ENCODE data around the gene SPECC1. TPM values are rescaled to one million over a fixed set of nuclear protein-coding genes. Genes with fewer than 3 reads are reported as not detected.
A peak's percentile ranks its signal among the peaks of the same experiment; 100 is the strongest.
"Not testable (repeated sequence)": the region's sequence is repeated elsewhere in the genome, so short reads cannot be mapped to it uniquely, and the experiment has no call there.

The SPECC1 gene
- total RNA-seq, 1 experiment from 2014 or later, result 46.4 TPM

DNA sequence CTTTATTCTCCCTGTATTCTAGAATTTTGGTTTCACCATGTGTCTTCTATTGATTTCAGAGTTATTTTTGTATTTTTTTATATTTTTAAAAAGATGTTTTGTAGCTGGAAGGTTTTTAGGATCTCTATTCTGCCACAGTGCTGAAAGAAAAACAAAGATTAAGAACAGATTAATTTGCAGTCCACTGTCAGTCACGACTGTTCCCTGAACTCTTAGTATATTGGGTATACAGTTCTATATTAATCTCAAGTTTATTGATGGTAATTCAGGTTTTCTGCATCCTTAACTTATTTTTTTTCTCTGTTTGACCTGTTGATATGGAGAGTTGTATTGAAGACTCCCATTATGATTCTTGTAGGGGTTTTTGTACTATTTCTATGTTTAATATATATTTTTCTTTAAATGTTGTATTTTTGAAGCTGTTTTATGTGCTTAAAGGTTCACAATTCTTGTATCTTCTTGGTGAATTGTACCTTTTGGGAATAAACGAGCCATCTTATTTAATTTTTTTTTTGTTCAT is 2.9 kb downstream of the SPECC1 start:
- peaks cover 40% of the 10 kb centered on the region for H3K79me2 ChIP-seq (ENCODE audit: low read length)
- no TSS peak for BruUV-seq (replicated peaks)
- H3K36me3 ChIP-seq (ENCODE audit: low read depth, low read length), result no peaks in the 10 kb centered on the region
- peaks cover 20% of the 10 kb centered on the region for H3K4me1 ChIP-seq (ENCODE audit: insufficient read depth, low read length)
- no peak overlapping the region for H2AFZ ChIP-seq (ENCODE audit: low read length)
- TF ChIP-seq EZH2phosphoT487 (IDR thresholded peaks at IDR 0.05; ENCODE audit: borderline replicate concordance, low read length) (no peak), EZH2 (IDR thresholded peaks at IDR 0.05; ENCODE audit: low read length, unreplicated experiment) (no peak)
- TF ChIP-seq, protein P1, sequence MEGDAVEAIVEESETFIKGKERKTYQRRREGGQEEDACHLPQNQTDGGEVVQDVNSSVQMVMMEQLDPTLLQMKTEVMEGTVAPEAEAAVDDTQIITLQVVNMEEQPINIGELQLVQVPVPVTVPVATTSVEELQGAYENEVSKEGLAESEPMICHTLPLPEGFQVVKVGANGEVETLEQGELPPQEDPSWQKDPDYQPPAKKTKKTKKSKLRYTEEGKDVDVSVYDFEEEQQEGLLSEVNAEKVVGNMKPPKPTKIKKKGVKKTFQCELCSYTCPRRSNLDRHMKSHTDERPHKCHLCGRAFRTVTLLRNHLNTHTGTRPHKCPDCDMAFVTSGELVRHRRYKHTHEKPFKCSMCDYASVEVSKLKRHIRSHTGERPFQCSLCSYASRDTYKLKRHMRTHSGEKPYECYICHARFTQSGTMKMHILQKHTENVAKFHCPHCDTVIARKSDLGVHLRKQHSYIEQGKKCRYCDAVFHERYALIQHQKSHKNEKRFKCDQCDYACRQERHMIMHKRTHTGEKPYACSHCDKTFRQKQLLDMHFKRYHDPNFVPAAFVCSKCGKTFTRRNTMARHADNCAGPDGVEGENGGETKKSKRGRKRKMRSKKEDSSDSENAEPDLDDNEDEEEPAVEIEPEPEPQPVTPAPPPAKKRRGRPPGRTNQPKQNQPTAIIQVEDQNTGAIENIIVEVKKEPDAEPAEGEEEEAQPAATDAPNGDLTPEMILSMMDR (conservative IDR thresholded peaks at IDR 0.05; ENCODE audit: low read depth, low read length), result no peak
- H3F3A ChIP-seq (ENCODE audit: low read length, unreplicated experiment), result no peaks in the 10 kb centered on the region
- no peak for ATAC-seq
- no peak overlapping the region for H3K27ac ChIP-seq (ENCODE audit: low read length)
- H3K9me3 ChIP-seq (ENCODE audit: low read length), result no peaks in the 10 kb centered on the region
- H3K4me2 ChIP-seq (ENCODE audit: low read length), result peak overlapping the region; percentile 94
- ChIA-PET POLR2A (ENCODE audit: unreplicated experiment) (no interaction called here), CTCF (no interaction called here)
- no peak for DNase-seq
- H3K9ac ChIP-seq (ENCODE audit: low read length), result peak overlapping the region; percentile 39; the same call in 1 of the 2 replicates
- H3K27me3 ChIP-seq (ENCODE audit: low read length), result no peaks in the 10 kb centered on the region
- intact Hi-C loops (cut with micrococcal nuclease), result loop anchor here (5.0 kb wide), 1 partner anchor 105 kb away; no protein-coding TSS in a partner anchor
- H3K4me3 ChIP-seq (ENCODE audit: low read length), result peak overlapping the region; percentile 81; the same call in 1 of the 2 replicates
- H3K9me2 ChIP-seq (replicated peaks; ENCODE audit: low read length), result no peaks in the 10 kb centered on the region
- H4K20me1 ChIP-seq (ENCODE audit: low read length), result no peaks in the 10 kb centered on the region

DNA sequence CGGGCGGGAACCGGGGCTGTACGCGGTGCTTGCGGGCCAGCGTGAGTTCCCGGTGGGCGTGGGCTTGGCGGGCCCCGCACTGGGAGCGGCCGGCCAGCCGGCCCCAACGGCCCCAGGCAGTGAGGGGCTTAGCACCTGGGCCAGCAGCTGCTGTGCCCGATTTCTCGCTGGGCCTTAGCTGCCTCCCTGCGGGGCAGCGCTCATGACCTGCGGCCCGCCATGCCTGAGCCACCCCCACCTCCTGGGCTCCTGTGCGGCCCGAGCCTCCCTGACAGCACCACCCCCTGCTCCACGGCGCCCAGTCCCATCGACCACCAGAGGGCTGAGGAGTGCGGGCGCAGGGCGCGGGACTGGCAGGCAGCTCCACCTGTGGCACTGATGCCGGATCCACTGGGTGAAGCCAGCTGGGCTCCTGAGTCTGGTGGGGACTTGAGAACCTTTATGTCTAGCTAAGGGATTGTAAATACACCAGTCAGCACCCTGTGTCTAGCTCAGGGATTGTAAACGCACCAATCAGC is 7.4 kb downstream of the SPECC1 start:
- H3K9ac ChIP-seq (ENCODE audit: low read length); H3K9me3 ChIP-seq (ENCODE audit: low read length); H4K20me1 ChIP-seq (ENCODE audit: low read length); H3K27me3 ChIP-seq (ENCODE audit: low read length); H2AFZ ChIP-seq (ENCODE audit: low read length); H3K27ac ChIP-seq (ENCODE audit: low read length); POLR2A ChIA-PET (ENCODE audit: unreplicated experiment); H3K4me3 ChIP-seq (ENCODE audit: low read length); BruUV-seq (replicated peaks); ATAC-seq; H3F3A ChIP-seq (ENCODE audit: low read length, unreplicated experiment); intact Hi-C loops (cut with micrococcal nuclease); DNase-seq; H3K36me3 ChIP-seq (ENCODE audit: low read depth, low read length); CTCF ChIA-PET; H3K4me1 ChIP-seq (ENCODE audit: insufficient read depth, low read length); H3K9me2 ChIP-seq (replicated peaks; ENCODE audit: low read length); H3K4me2 ChIP-seq (ENCODE audit: low read length): not testable (repeated sequence)
- H3K79me2 ChIP-seq (ENCODE audit: low read length), result peaks cover 28% of the 10 kb centered on the region

DNA sequence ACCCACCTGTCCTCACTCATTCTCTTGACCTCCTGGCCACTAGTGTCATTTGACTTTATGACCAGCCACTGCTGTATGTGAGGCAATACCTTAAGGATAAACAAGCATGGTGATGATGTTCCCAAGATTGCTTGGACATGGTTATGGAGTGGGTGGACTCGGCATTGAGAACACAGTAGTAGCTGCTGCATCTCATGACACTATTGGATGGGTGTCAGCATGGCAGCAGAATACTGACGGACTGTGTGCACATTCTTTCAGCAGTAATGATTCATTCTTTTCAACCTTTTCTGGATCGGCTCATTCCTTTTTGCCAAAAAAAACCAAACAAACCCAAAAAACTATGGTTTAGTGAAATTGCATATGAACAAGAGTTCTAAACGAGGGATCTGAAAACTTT is 13.5 kb downstream of the SPECC1 start:
- intact Hi-C loops (cut with micrococcal nuclease), result no loop called here
- ChIA-PET POLR2A (ENCODE audit: unreplicated experiment) (no interaction called here), CTCF (no interaction called here)

More for the DNA sequence above, 13.5 kb downstream of the SPECC1 start:
- no peaks in the 10 kb centered on the region for H3K9me2 ChIP-seq (replicated peaks; ENCODE audit: low read length)
- DNase-seq (no peak), ATAC-seq (no peak)
- H3K27ac ChIP-seq (ENCODE audit: low read length), result no peak overlapping the region
- no peak overlapping the region for H3K4me2 ChIP-seq (ENCODE audit: low read length)
- no peaks in the 10 kb centered on the region; the same call in 1 of the 2 replicates for H4K20me1 ChIP-seq (ENCODE audit: low read length)
- H3K4me3 ChIP-seq (ENCODE audit: low read length), result no peak overlapping the region
- no peak overlapping the region for H3K9ac ChIP-seq (ENCODE audit: low read length)
- H3K9me3 ChIP-seq (ENCODE audit: low read length), result no peaks in the 10 kb centered on the region
- H3F3A ChIP-seq (ENCODE audit: low read length, unreplicated experiment), result peaks cover 7% of the 10 kb centered on the region
- no peaks in the 10 kb centered on the region for H3K27me3 ChIP-seq (ENCODE audit: low read length)
- no TSS peak for BruUV-seq (replicated peaks)
- peaks cover 2% of the 10 kb centered on the region; the same call in 1 of the 2 replicates for H3K36me3 ChIP-seq (ENCODE audit: low read depth, low read length)
- H2AFZ ChIP-seq (ENCODE audit: low read length), result no peak overlapping the region
- peaks cover 13% of the 10 kb centered on the region for H3K4me1 ChIP-seq (ENCODE audit: insufficient read depth, low read length)
- peaks cover 2% of the 10 kb centered on the region; the same call in 1 of the 2 replicates for H3K79me2 ChIP-seq (ENCODE audit: low read length)
- no peak for TF ChIP-seq EZH2 (IDR thresholded peaks at IDR 0.05; ENCODE audit: low read length, unreplicated experiment)
- TF ChIP-seq, protein P1 (conservative IDR thresholded peaks at IDR 0.05; ENCODE audit: low read depth, low read length), result no peak
- no peak for TF ChIP-seq EZH2phosphoT487 (IDR thresholded peaks at IDR 0.05; ENCODE audit: borderline replicate concordance, low read length)

Measured in PC-3 (cell line).